GM19193 (cell line): ENCODE measurements around the gene SMARCB1.

Experiments used
- POLR2A ChIP-seq: IDR thresholded peaks from 4 replicates; pipeline ENCODE4 v1.6.1; 2011; ENCODE audit not compliant: insufficient read depth, insufficient read length; ENCODE audit errors: extremely low read depth

SMARCB1 gene

DNA sequence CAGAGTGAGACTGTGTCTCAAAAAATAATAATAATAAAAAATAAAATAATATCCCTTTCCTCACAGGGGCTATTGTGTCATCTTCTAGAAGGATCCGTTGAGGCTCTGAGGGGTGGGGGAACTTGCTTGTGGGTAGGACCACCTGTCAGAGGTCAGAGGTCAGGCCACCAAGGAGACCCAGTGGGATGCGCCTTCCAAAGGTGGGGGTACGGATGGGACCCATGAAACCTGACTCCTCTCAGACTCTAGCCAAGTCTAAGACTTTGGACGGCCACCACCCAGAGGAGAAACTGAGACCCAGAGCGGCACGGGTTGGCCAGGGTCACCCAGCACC is 14.5 kb upstream of the SMARCB1 start:
- TF ChIP-seq POLR2A = no peak

- TF ChIP-seq POLR2A = no peak
Measured at GRCh38 chr22:23772649-23773473, 13.9 kb upstream of the SMARCB1 start, which contains the start of gene MMP11. Gene MMP11, plus strand, starts transcription at chr22:23772849. Its CDS starts 22 bp downstream, at chr22:23772871.

DNA sequence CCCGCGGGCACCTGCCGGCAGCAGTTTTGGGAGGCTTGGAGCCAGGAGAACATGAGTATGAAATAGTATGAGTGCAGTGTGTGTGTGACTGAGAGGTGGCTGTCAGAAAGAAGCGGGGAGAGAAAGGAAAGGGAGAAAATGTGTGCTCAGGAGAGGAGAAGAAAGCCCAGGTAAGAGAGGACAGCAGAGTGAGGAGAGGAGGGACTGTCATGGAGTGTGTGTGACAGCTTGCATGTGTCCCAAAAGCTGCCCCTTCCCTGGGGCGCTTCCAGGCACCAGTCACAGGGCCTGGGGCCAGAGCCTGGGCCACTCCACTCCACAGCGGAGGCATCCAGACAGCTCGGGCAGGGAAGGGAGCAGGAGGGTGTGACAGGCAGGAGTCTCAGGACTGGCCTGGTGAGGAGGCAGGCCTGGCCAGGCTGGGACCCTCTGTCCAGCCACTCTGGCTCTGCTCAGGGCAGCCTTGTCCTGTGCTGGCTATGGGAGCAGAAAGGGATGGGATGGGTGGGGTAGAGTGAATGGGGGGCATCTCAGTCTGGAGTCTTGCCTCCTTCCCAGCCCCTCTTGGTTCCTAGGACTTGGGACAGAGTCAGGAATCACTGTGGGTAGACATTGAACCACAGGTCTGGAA is 13.2 kb upstream of the SMARCB1 start:
- TF ChIP-seq POLR2A = no peak

DNA sequence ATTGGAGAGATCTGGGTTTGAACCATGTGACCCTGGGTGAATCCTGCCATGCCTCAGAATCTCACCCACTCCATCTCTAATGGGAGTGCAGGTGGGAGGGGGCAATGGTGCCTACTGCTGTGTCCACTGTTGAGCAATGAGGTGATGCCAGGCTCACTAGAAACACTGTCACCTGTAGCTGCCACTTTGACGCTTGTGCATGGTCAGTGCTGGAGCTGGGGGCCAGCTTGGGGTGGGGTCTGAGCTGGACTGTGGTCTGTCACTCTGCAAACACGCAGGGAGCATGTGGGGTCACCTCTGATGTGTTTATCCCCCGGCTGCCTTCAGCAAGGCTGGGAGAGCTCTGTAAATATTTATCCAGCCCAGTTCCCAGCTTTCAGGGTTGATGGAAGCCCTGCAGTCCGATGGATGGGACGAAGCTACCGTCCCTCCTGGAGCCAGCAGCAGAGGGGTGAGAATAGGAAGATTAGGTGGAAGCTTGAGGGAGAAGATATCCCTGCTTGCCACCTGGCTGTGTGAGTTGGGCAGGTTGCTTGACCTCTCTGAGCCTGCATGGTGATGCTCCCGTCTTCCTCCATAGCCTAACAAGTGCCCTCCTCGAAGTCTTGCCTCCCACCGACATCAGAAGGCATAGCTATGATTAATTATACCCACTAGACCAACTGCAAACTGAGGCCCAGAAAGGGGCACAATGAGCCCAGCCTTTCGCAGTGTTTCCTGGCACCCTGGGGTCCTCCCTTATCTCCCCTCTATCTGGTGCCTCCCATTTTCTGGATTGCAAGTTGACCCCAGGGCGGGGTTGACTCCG is 12.4 kb upstream of the SMARCB1 start:
- no peak for TF ChIP-seq POLR2A

- no peak for TF ChIP-seq POLR2A
Measured at GRCh38 chr22:23774922-23775436, 11.8 kb upstream of the SMARCB1 start.

GRCh38 chr22:23775779-23776375 is 10.9 kb upstream of the SMARCB1 start:
- TF ChIP-seq POLR2A = no peak

DNA sequence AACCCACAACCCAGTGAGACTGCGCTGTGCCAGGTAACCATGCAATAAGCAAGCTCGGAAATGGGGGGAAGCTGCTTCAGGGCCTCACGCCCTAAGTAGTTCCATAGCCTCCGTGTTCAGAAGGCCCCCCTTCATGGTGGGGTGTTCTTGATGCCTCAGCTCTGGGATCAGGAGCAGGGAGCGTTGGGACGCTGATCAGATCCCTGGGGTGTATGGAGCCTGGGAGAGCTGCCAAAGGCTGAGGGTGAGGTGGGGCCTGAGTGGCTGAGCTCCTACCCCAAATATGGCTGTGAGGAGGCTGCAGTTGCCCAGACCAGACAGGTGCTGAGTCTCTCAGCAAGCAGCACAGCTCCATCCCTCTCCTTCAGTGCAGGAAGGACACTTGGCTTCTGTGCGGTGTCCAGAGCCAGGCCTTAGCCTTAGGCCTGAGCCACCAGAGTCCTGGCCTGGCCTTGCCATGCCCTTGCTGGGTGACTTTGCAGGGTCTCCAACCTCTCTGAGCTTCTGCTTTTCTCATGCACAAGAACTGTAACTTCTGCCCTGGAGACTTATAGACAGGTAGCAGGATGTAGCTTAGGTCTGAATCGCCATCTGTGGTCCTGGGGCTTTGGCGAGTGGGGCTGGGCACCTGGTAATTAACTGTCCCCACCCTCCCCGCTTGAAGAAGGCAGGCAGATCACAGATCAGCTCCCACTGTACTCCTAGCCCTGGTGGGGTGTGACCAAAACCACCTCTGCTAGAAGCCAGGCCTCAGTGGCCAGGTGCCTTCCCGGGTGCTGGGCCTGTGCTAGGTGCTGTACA is 8.8 kb upstream of the SMARCB1 start:
- TF ChIP-seq POLR2A = no peak

DNA sequence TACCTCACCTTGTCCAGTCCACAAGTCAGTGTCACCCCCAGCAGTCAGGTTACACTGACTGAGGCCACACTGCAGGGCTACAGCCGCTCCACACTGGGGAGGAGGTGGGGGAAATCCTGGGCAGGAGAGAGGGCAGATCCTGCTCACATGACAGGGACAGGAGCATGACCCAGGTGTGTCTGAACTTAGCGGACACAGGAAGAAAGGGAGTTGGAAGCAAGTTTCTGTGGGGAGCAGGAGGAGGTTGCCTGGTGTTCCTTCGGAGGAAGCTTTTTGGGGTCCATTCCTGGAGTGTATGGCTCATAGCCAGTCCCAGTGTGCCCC is 8.2 kb upstream of the SMARCB1 start:
- no peak for TF ChIP-seq POLR2A

- no peak for TF ChIP-seq POLR2A
Measured at GRCh38 chr22:23779083-23779482, 7.7 kb upstream of the SMARCB1 start.

GRCh38 chr22:23779731-23780130 is 7.0 kb upstream of the SMARCB1 start:
- TF ChIP-seq POLR2A = no peak

DNA sequence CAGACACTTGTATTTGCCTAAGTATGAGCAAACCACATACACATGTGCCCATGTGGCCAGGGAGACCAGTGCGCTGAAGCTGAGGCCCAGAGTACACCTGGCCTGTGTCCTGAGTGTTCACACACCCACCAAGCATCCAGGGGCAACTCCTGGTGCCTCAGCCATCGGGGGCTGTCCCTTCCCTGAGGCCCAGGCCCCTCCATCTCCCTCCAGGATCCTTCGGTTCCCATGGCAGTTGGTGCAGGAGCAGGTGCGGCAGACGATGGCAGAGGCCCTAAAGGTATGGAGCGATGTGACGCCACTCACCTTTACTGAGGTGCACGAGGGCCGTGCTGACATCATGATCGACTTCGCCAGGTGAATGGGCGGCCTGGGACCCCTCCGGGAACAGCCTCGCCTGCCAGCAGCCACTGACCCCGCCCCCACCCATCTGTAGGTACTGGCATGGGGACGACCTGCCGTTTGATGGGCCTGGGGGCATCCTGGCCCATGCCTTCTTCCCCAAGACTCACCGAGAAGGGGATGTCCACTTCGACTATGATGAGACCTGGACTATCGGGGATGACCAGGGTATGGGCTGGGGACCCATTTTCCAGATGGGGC is 6.5 kb upstream of the SMARCB1 start:
- TF ChIP-seq POLR2A = no peak

- TF ChIP-seq POLR2A = no peak
Measured at GRCh38 chr22:23781065-23781464, 5.7 kb upstream of the SMARCB1 start.

- no peak for TF ChIP-seq POLR2A
Measured at GRCh38 chr22:23781511-23782183, 5.1 kb upstream of the SMARCB1 start.
